ENCODE data around the gene CTU1. TPM values are rescaled to one million over a fixed set of nuclear protein-coding genes. Genes with fewer than 3 reads are reported as not detected.

The CTU1 gene
- total RNA-seq, 1 donor, result 3.2 TPM

DNA sequence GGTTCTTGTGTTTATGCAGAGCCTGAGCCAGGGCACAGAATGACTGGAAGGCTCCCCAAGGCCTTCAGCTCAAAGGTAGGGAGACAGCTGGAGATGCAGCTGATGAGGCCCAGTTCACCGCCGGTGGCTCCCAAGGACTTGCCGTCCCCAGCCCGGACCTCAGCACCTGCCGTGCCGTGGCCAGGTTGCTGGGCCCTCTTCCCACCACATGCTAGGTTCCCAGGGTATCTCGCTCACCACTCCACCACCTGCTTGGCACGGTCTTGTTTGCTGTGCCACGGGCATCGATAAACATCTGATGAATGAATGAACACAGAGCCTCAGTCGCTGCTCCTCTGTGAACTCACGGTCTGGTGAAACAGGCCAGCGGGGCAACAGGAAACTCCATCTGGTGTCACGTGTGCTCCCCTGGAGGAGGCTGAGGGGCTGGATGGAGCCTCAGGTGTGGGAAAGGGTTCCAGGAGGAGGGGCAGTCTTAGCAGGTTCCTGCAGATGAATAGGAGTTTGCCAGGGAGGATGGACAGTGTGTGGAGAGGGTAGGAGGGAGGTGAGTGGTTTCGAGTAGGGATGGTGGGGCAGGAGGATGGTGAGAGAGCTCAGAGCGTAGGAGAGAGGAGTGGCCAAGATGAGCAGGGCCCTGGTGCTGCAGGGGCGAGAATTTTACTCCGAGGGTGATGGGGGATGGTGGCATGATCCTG, 21.9 kb downstream of the CTU1 start:
- no peak overlapping the region for H3K4me3 ChIP-seq (ENCODE audit: low read depth, low read length)
- no peak for TF ChIP-seq CTCF (IDR thresholded peaks at IDR 0.05; ENCODE audit: insufficient read depth, low read length)
- no peak for DNase-seq (ENCODE audit: low read depth)

- DNase-seq (ENCODE audit: low read depth), result no peak
- no peak overlapping the region for H3K4me3 ChIP-seq (ENCODE audit: low read depth, low read length)
- TF ChIP-seq CTCF (IDR thresholded peaks at IDR 0.05; ENCODE audit: insufficient read depth, low read length), result no peak
Observed at GRCh38 chr19:51084505-51084904, 23.7 kb downstream of the CTU1 start.

GRCh38 chr19:51083783-51084182, 24.4 kb downstream of the CTU1 start:
- TF ChIP-seq CTCF (IDR thresholded peaks at IDR 0.05; ENCODE audit: insufficient read depth, low read length), result no peak

GRCh38 chr19:51083181-51083580, 25.0 kb downstream of the CTU1 start:
- no peak for TF ChIP-seq CTCF (IDR thresholded peaks at IDR 0.05; ENCODE audit: insufficient read depth, low read length)
- no peak for DNase-seq (ENCODE audit: low read depth)
- no peak overlapping the region for H3K4me3 ChIP-seq (ENCODE audit: low read depth, low read length)

More at GRCh38 chr19:51083783-51084182, 24.4 kb downstream of the CTU1 start:
- no peak for DNase-seq (ENCODE audit: low read depth)
- H3K4me3 ChIP-seq (ENCODE audit: low read depth, low read length), result no peak overlapping the region

DNA sequence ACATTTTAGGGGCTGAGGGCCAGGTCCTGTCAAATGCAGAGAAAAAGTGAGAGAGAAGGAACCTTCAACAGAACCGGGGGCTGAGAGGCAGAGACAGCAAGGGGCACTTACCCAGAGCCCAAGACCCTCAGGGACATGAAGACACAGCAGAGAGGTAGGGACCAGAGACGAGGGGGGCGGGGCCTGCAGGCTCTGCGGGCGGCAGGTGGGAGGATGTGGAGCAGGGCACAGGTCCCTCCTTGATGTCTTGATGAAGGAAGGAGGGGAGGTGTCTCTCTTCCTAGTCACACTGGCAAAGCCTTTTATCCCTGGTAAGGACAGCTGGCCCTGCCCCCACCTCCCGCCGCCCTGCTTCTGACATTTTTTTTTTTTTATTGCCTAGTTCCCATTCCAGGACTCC, 25.6 kb downstream of the CTU1 start, which contains the start of gene KLK14:
TSS of gene KLK14 (minus strand) at position 277 of the 400 bp plus-strand sequence. CDS start at position 4, 273 bp downstream.
- DNase-seq (ENCODE audit: low read depth), result no peak
- TF ChIP-seq CTCF (IDR thresholded peaks at IDR 0.05; ENCODE audit: insufficient read depth, low read length), result no peak
- no peak within 1 kb of the TSS for H3K4me3 ChIP-seq (ENCODE audit: low read depth, low read length)

DNA sequence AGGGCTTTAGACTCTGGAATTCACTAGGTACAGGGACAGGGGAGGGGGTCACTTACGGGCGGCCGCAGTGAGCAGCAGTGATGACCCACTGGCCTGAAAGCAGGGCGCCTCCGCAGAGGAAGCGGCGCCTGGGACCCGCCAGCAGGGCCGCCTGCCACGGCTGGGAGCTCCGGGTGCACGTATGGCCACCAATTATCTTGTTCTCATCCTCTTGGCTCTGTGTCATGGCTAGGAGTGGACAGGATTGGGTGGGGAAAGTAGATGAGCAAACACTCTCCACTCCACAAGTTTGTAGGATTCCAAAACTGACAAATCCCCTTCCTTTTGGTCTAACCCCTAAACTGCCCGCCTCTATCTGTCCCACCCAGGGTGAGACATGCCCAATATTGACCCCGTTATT, 26.7 kb downstream of the CTU1 start:
- TF ChIP-seq CTCF (IDR thresholded peaks at IDR 0.05; ENCODE audit: insufficient read depth, low read length), result no peak
- no peak for DNase-seq (ENCODE audit: low read depth)
- no peak overlapping the region for H3K4me3 ChIP-seq (ENCODE audit: low read depth, low read length)
